A549 (cell line): ENCODE data around the gene CD151. TPM values are rescaled to one million over a fixed set of nuclear protein-coding genes. Genes with fewer than 3 reads are reported as not detected.

Experiments
- ATAC-seq, 2 experiments: fragments of 200-7000 bp in 1 of 2; fragments of >200 bp in 1 of 2; cut with Nextera tagmentation in 1 of 2; cut with Tn5 transposase in 1 of 2; 3 replicates each; pipeline versions ENCODE4 v1.8.0 to v1.9.1; 2018 to 2020; ENCODE audit warnings: mild to moderate bottlenecking in 1 of 2, moderate library complexity in 1 of 2
- CTCF ChIA-PET: fragments of 300-600 bp; sonication (Branson Sonifier 250); formaldehyde crosslinking; extraction: SDS; loops from one replicate; lab custom pipeline; 2021; ENCODE audit warnings: antibody characterized with exemption, inconsistent platforms; lab: Yijun Ruan, JAX
- POLR2A ChIA-PET: fragments of 350-600 bp; formaldehyde crosslinking; extraction: SDS; loops from one replicate; lab custom pipeline; 2021; ENCODE audit warnings: antibody characterized with exemption, inconsistent platforms; lab: Yijun Ruan, JAX
- DNase-seq, 2 experiments: peaks; one replicate each; pipeline versions ENCODE4 v3.0.0 to v3.0.0-alpha.2; 2011 to 2016; ENCODE audit warnings: low read depth in 1 of 2, low spot score in 1 of 2
- FAIRE-seq: peaks from 2 replicates; lab custom pipeline; 2011; peaks lifted over from hg19 to GRCh38; lab: Jason Lieb, UNC
- H3K27ac ChIP-seq, 2 experiments: fragments of >200 bp; sonication (Bioruptor Twin); formaldehyde crosslinking; 3 replicates each; pipeline ENCODE4 v1.5.1; 2016 to 2017
- H3K4me1 ChIP-seq: fragments of >200 bp; sonication (Bioruptor Twin); formaldehyde crosslinking; 3 replicates; pipeline ENCODE4 v1.6.1; 2016
- H3K4me2 ChIP-seq: fragments of >200 bp; sonication (Bioruptor Twin); formaldehyde crosslinking; 3 replicates; pipeline ENCODE4 v1.6.1; 2016
- H3K4me3 ChIP-seq: fragments of >200 bp; sonication (Bioruptor Twin); formaldehyde crosslinking; 3 replicates; pipeline ENCODE4 v1.5.1; 2016
- H3K9me3 ChIP-seq: fragments of >200 bp; sonication (Bioruptor Twin); formaldehyde crosslinking; 3 replicates; pipeline ENCODE4 v1.6.1; 2016
- CBX8 ChIP-seq: fragments of 200-600 bp; sonication (generic); IDR thresholded peaks from 2 replicates; pipeline ENCODE4 v1.6.1; 2016
- CHD2 ChIP-seq: fragments of 150-350 bp; IDR thresholded peaks from 2 replicates; pipeline ENCODE4 v1.6.1; 2014; ENCODE audit warnings: low read length; ENCODE audit not compliant: partially characterized antibody
- EHF ChIP-seq: fragments of 250-450 bp; sonication (Bioruptor Pico); IDR thresholded peaks from 2 replicates; pipeline ENCODE4 v1.5.0; 2020; ENCODE audit warnings: mild to moderate bottlenecking
- EHMT2 ChIP-seq: fragments of 200-600 bp; sonication (generic); IDR thresholded peaks from 2 replicates; pipeline ENCODE4 v1.6.1; 2016; ENCODE audit warnings: antibody characterized with exemption, low read depth, mild to moderate bottlenecking, moderate library complexity
- ELK1 ChIP-seq: fragments of 150-350 bp; IDR thresholded peaks from 2 replicates; pipeline ENCODE4 v1.6.1; 2014; ENCODE audit warnings: low read depth, mild to moderate bottlenecking, low read length
- HEYL ChIP-seq: fragments of 250-450 bp; sonication (Bioruptor Pico); IDR thresholded peaks from 2 replicates; pipeline ENCODE4 v1.8.0; 2021; ENCODE audit warnings: mild to moderate bottlenecking, moderate library complexity
- JUN ChIP-seq, 2 experiments: fragments of >200 bp; sonication (Bioruptor Twin); formaldehyde crosslinking; IDR thresholded peaks; 2 replicates in 1 of 2; 3 replicates in 1 of 2; pipeline ENCODE4 v1.6.1; 2016 to 2017
- JUNB ChIP-seq: fragments of >200 bp; sonication (Bioruptor Twin); formaldehyde crosslinking; IDR thresholded peaks from 2 replicates; pipeline ENCODE4 v1.6.1; 2016
- MAFK ChIP-seq: fragments of 450-650 bp; IDR thresholded peaks from 2 replicates; pipeline ENCODE4 v1.6.1; 2014; ENCODE audit not compliant: partially characterized antibody
- MAX ChIP-seq: IDR thresholded peaks from 2 replicates; pipeline ENCODE4 v1.6.1; 2012
- MAZ ChIP-seq: fragments of 150-350 bp; IDR thresholded peaks from 2 replicates; pipeline ENCODE4 v1.6.1; 2014; ENCODE audit warnings: antibody characterized with exemption, low read depth, low read length, borderline replicate concordance
- NFE2L2 ChIP-seq: fragments of 150-350 bp; conservative IDR thresholded peaks from 2 replicates; pipeline ENCODE4 v1.6.1; 2014; ENCODE audit warnings: low read length
- NPAS2 ChIP-seq: fragments of 250-450 bp; sonication (Bioruptor Pico); IDR thresholded peaks from 2 replicates; pipeline ENCODE4 v1.8.0; 2022; ENCODE audit warnings: mild to moderate bottlenecking, moderate library complexity, borderline replicate concordance
- NR3C1 ChIP-seq: fragments of >200 bp; sonication (Bioruptor Twin); formaldehyde crosslinking; IDR thresholded peaks from 3 replicates; pipeline ENCODE4 v1.6.1; 2017
- PBX3 ChIP-seq: IDR thresholded peaks from 2 replicates; pipeline ENCODE4 v1.6.1; 2012
- POLR2AphosphoS2 ChIP-seq: conservative IDR thresholded peaks from 2 replicates; pipeline ENCODE4 v1.6.1; 2012; ENCODE audit warnings: low read length, improper control_type of control experiment, inconsistent platforms
- RCOR1 ChIP-seq: fragments of 150-350 bp; IDR thresholded peaks from 2 replicates; pipeline ENCODE4 v1.6.1; 2014; ENCODE audit warnings: antibody characterized with exemption, low read length, low read depth
- REST ChIP-seq: fragments of 200-600 bp; sonication (generic); IDR thresholded peaks from 2 replicates; pipeline ENCODE4 v1.6.1; 2016; ENCODE audit warnings: antibody characterized with exemption, mild to moderate bottlenecking, moderate library complexity
- TFCP2L1 ChIP-seq: fragments of 250-450 bp; sonication (Bioruptor Pico); IDR thresholded peaks from 2 replicates; pipeline ENCODE4 v1.5.0; 2021; ENCODE audit warnings: mild to moderate bottlenecking
- USF2 ChIP-seq: fragments of 450-650 bp; IDR thresholded peaks from 2 replicates; pipeline ENCODE4 v1.6.1; 2014; ENCODE audit warnings: antibody characterized with exemption
- ZFP36 ChIP-seq: fragments of 450-650 bp; IDR thresholded peaks from 2 replicates; pipeline ENCODE4 v1.6.1; 2014; ENCODE audit warnings: borderline replicate concordance; ENCODE audit not compliant: partially characterized antibody
- ZNF302 ChIP-seq: fragments of 250-450 bp; sonication (Bioruptor Pico); IDR thresholded peaks from 2 replicates; pipeline ENCODE4 v1.9.0; 2021; ENCODE audit warnings: inconsistent platforms, mild to moderate bottlenecking, moderate library complexity
- WGBS: methylation state at CpG from one replicate; pipeline ENCODE4 v1.1.6; 2017; ENCODE audit errors: missing lambda C conversion rate; 5-methylcytosine and 5-hydroxymethylcytosine counted together
- polyA plus RNA-seq, 4 experiments: library from polyadenylated mRNA; depleted of rRNA in 3 of 4; stranded (reverse); fragments of >200 nt; fragmentation: RNase III in 1 of 4; extraction: RNeasy Plus Mini Kit Qiagen cat#74134 plus additional on column Dnase treatment in 1 of 4; gene quantifications; 2 replicates in 3 of 4; 3 replicates in 1 of 4; pipeline ENCODE4 v1.2.3, GENCODE V29; 2011 to 2017

Gene CD151
- polyA plus RNA-seq, 2 of the 4 experiments (the other 2 are of a cell fraction) = 409 to 701 TPM

GRCh38 chr11:863023-863909, 30.5 kb downstream of the CD151 start:
- H3K4me1 ChIP-seq = peaks cover 63% of the 10 kb centered on the region
- H3K4me3 ChIP-seq = no peak overlapping the region
- no peaks in the 10 kb centered on the region for H3K9me3 ChIP-seq
- H3K4me2 ChIP-seq = no peak overlapping the region
- ATAC-seq (0 out of 6 replicates have a peak, but pooled peaks of 1 of the 2 experiments have one; percentile 0), FAIRE-seq (no peak), DNase-seq (no peak)
- 0 out of 6 replicates have a peak overlapping the region, but pooled peaks of 1 of the 2 experiments have one; percentile 17 for H3K27ac ChIP-seq
- 75% methylated on average over 17 of the region's 24 CpGs for WGBS
- POLR2A ChIA-PET = no interaction called here
- TF ChIP-seq PBX3 (no peak), MAX (no peak), USF2 (no peak), EHMT2 (no peak), MAFK (no peak), TFCP2L1 (CRISPR knock-in tag) (no peak), POLR2AphosphoS2 (no peak), ZNF302 (CRISPR knock-in tag) (no peak)
- CTCF ChIA-PET = interaction anchor here (0.8 to 3.7 kb wide), 2 partner anchors 11 to 15 kb away, joined by 4 to 34 read pairs; no protein-coding TSS in a partner anchor

- DNase-seq (no peak), ATAC-seq (peak; percentile 0; a peak in 2 of 6 replicates), FAIRE-seq (no peak)
- Histone ChIP-seq H3K27ac (peak overlapping the region in 1 of 2 experiments; percentile 17; a peak in 1 of 6 replicates), H3K4me3 (no peak overlapping the region), H3K4me1 (peaks cover 54% of the 10 kb centered on the region), H3K4me2 (no peak overlapping the region), H3K9me3 (no peaks in the 10 kb centered on the region)
- POLR2A ChIA-PET = interaction anchor here (0.9 kb wide), 1 partner anchor 625 kb away, joined by 3 read pairs; no protein-coding TSS in a partner anchor
- no peak for TF ChIP-seq CHD2
- TF ChIP-seq REST = no peak
- TF ChIP-seq NPAS2 (CRISPR knock-in tag) = no peak
- TF ChIP-seq ZFP36 = no peak
- no peak for TF ChIP-seq NFE2L2
- peak; percentile 57; the same call in 1 of the 2 replicates for TF ChIP-seq PBX3
- TF ChIP-seq CBX8 = no peak
- no peak for TF ChIP-seq MAFK
- TF ChIP-seq JUN (IDR thresholded peaks at IDR 0.05) = no peak; a peak in 2 of 5 replicates
- TF ChIP-seq JUNB = no peak
- no peak for TF ChIP-seq MAZ
- TF ChIP-seq NR3C1 = no peak
- no peak for TF ChIP-seq ELK1
- no peak for TF ChIP-seq EHF (CRISPR knock-in tag)
- no peak for TF ChIP-seq HEYL
- no peak for TF ChIP-seq EHMT2
- TF ChIP-seq RCOR1 = no peak
- 0 out of 2 replicates have a peak, but pooled peaks have one; percentile 70 for TF ChIP-seq POLR2AphosphoS2
- CTCF ChIA-PET = interaction anchor here (0.8 to 5.2 kb wide), 3 partner anchors 9 to 187 kb away, joined by 4 to 25 read pairs (median 10); no protein-coding TSS in a partner anchor
- WGBS = 90% methylated on average over 22 of the region's 31 CpGs
Observed at GRCh38 chr11:863910-864827, 31.4 kb downstream of the CD151 start.
